Mesenchymal stem cell (in vitro differentiated cells and primary cell): Measurements from ENCODE around the gene TTC13.
"Not testable (repeated sequence)": the region's sequence is repeated elsewhere in the genome, so short reads cannot be mapped to it uniquely, and the experiment has no call there.

Experiments used
- DNase-seq: peaks from one replicate; pipeline ENCODE4 v3.0.0-alpha.2; 2013
- H2AFZ ChIP-seq: one replicate; pipeline ENCODE4 v1.6.1; 2013; ENCODE audit warnings: low read depth, mild to moderate bottlenecking, control low read depth, inconsistent platforms, low read length, moderate library complexity
- H2AK5ac ChIP-seq: 2 replicates; pipeline ENCODE4 v1.6.1; 2013; ENCODE audit warnings: low read length, moderate library complexity, mild to moderate bottlenecking, inconsistent platforms; ENCODE audit not compliant: severe bottlenecking
- H2BK120ac ChIP-seq: one replicate; pipeline ENCODE4 v1.6.1; 2013; ENCODE audit warnings: low read depth, mild to moderate bottlenecking, inconsistent platforms, low read length, moderate library complexity
- H2BK12ac ChIP-seq, 2 experiments: one replicate each; pipeline ENCODE4 v1.6.1; 2013; ENCODE audit warnings: inconsistent platforms in 2 of 2, low read length in 2 of 2, mild to moderate bottlenecking in 2 of 2, moderate library complexity in 2 of 2, control low read depth in 1 of 2
- H2BK15ac ChIP-seq: one replicate; pipeline ENCODE4 v1.6.1; 2013; ENCODE audit warnings: mild to moderate bottlenecking, low read depth, inconsistent platforms; ENCODE audit not compliant: poor library complexity, severe bottlenecking
- H2BK5ac ChIP-seq: 2 replicates; pipeline ENCODE4 v1.6.1; 2013; ENCODE audit warnings: low read depth, mild to moderate bottlenecking, low read length, control low read depth, inconsistent platforms; ENCODE audit not compliant: poor library complexity, severe bottlenecking
- H3K14ac ChIP-seq, 2 experiments: one replicate each; pipeline ENCODE4 v1.6.1; 2013; ENCODE audit warnings: inconsistent platforms in 2 of 2, low read length in 2 of 2, control low read depth in 1 of 2, mild to moderate bottlenecking in 1 of 2, moderate library complexity in 1 of 2
- H3K18ac ChIP-seq, 2 experiments: one replicate each; pipeline ENCODE4 v1.6.1; 2013; ENCODE audit warnings: inconsistent platforms in 2 of 2, low read length in 2 of 2, control low read depth in 1 of 2, low read depth in 1 of 2, mild to moderate bottlenecking in 1 of 2
- H3K23ac ChIP-seq, 2 experiments: one replicate each; pipeline ENCODE4 v1.6.1; 2013; ENCODE audit warnings: inconsistent platforms in 2 of 2, low read length in 2 of 2, mild to moderate bottlenecking in 2 of 2, moderate library complexity in 2 of 2, control low read depth in 1 of 2
- H3K27ac ChIP-seq: 2 replicates; pipeline ENCODE4 v1.5.1; 2013; ENCODE audit warnings: mild to moderate bottlenecking, moderate library complexity, low read length, control low read depth, inconsistent platforms; ENCODE audit not compliant: poor library complexity, severe bottlenecking
- H3K27me3 ChIP-seq, 2 experiments: 2 replicates each; pipeline versions ENCODE4 v1.6.1 to v1.7.0; 2013; ENCODE audit warnings: low read length in 2 of 2, mild to moderate bottlenecking in 2 of 2, moderate library complexity in 2 of 2, control low read depth in 1 of 2, inconsistent platforms in 1 of 2; ENCODE audit not compliant: control insufficient read depth in 1 of 2, insufficient read depth in 1 of 2
- H3K36me3 ChIP-seq, 2 experiments: 2 replicates each; pipeline versions ENCODE4 v1.6.1 to v1.7.0; 2013; ENCODE audit warnings: low read length in 2 of 2, control low read depth in 1 of 2, inconsistent platforms in 1 of 2, low read depth in 1 of 2, mild to moderate bottlenecking in 1 of 2; ENCODE audit not compliant: insufficient read depth in 2 of 2, control insufficient read depth in 1 of 2
- H3K4ac ChIP-seq, 2 experiments: one replicate each; pipeline ENCODE4 v1.6.1; 2013; ENCODE audit warnings: inconsistent platforms in 2 of 2, low read length in 2 of 2, mild to moderate bottlenecking in 2 of 2, moderate library complexity in 2 of 2, control low read depth in 1 of 2, low read depth in 1 of 2
- H3K4me1 ChIP-seq: 2 replicates; pipeline ENCODE4 v1.6.1; 2013; ENCODE audit warnings: low read depth, low read length, control low read depth; ENCODE audit not compliant: control insufficient read depth, insufficient read depth
- H3K4me2 ChIP-seq: 2 replicates; pipeline ENCODE4 v1.6.1; 2013; ENCODE audit warnings: low read length, mild to moderate bottlenecking, inconsistent platforms; ENCODE audit not compliant: poor library complexity, severe bottlenecking
- H3K4me3 ChIP-seq, 2 experiments: 2 replicates each; pipeline versions ENCODE4 v1.5.1 to v1.7.0; 2013; ENCODE audit warnings: low read length in 2 of 2, mild to moderate bottlenecking in 2 of 2, control low read depth in 1 of 2, low read depth in 1 of 2; ENCODE audit not compliant: insufficient read depth in 1 of 2
- H3K79me1 ChIP-seq: replicated peaks from 2 replicates; pipeline ENCODE4 v1.6.1; 2013; ENCODE audit warnings: mild to moderate bottlenecking, control low read depth, low read length, inconsistent platforms; ENCODE audit not compliant: poor library complexity, severe bottlenecking
- H3K9ac ChIP-seq: 2 replicates; pipeline ENCODE4 v1.7.0; 2013; ENCODE audit warnings: mild to moderate bottlenecking, low read length, moderate library complexity
- H3K9me3 ChIP-seq: 2 replicates; pipeline ENCODE4 v1.7.0; 2013; ENCODE audit warnings: mild to moderate bottlenecking, low read length; ENCODE audit not compliant: control insufficient read depth
- H4K8ac ChIP-seq: one replicate; pipeline ENCODE4 v1.6.1; 2013; ENCODE audit warnings: inconsistent platforms, mild to moderate bottlenecking, low read length, moderate library complexity
- H4K91ac ChIP-seq: one replicate; pipeline ENCODE4 v1.6.1; 2013; ENCODE audit warnings: mild to moderate bottlenecking, low read length, inconsistent platforms
- WGBS: methylation state at CpG from one replicate; pipeline ENCODE4 v1.1.7; 2013; ENCODE audit warnings: mixed read lengths; 5-methylcytosine and 5-hydroxymethylcytosine counted together

Gene TTC13

GRCh38 chr1:230985711-230986110, 7.0 kb upstream of the TTC13 start:
- no peak overlapping the region for H3K14ac ChIP-seq
- H4K91ac ChIP-seq: no peak overlapping the region
- H3K27ac ChIP-seq: no peak overlapping the region
- no peak overlapping the region for H2BK120ac ChIP-seq
- DNase-seq: no peak
- peaks cover 14% of the 10 kb centered on the region for H3K4me1 ChIP-seq
- H3K79me1 ChIP-seq: peaks cover 17% of the 10 kb centered on the region
- no peak overlapping the region for H3K4me2 ChIP-seq
- no peak overlapping the region for H2BK12ac ChIP-seq
- no peak overlapping the region for H4K8ac ChIP-seq
- no peak overlapping the region for H3K23ac ChIP-seq
- no peak overlapping the region for H2BK15ac ChIP-seq
- no peak overlapping the region for H3K4me3 ChIP-seq
- no peak overlapping the region for H2BK5ac ChIP-seq
- no peak overlapping the region for H2AFZ ChIP-seq
- no peak overlapping the region for H3K18ac ChIP-seq
- H3K36me3 ChIP-seq: peaks cover 0 to 36% of the 10 kb centered on the region in 2 experiments
- H3K4ac ChIP-seq: no peak overlapping the region
- no peak overlapping the region for H3K9ac ChIP-seq
- no peak overlapping the region for H2AK5ac ChIP-seq
- H3K9me3 ChIP-seq: no peaks in the 10 kb centered on the region
- 98% methylated on average over 6 of the region's 6 CpGs for WGBS
- H3K27me3 ChIP-seq: no peaks in the 10 kb centered on the region

- not testable (repeated sequence) for H3K23ac ChIP-seq, H2BK5ac ChIP-seq, H2AFZ ChIP-seq, H2BK15ac ChIP-seq, H3K27me3 ChIP-seq, H3K18ac ChIP-seq, H3K4me3 ChIP-seq, H3K4me2 ChIP-seq, H2BK12ac ChIP-seq, H4K8ac ChIP-seq, H3K14ac ChIP-seq, H3K9ac ChIP-seq, H3K4ac ChIP-seq, H2AK5ac ChIP-seq, H4K91ac ChIP-seq, H3K9me3 ChIP-seq, H3K27ac ChIP-seq, H2BK120ac ChIP-seq, DNase-seq
- peaks cover 11% of the 10 kb centered on the region for H3K4me1 ChIP-seq
- peaks cover 17% of the 10 kb centered on the region for H3K79me1 ChIP-seq
- WGBS: 61% methylated on average over 9 of the region's 10 CpGs
- peaks cover 0 to 28% of the 10 kb centered on the region in 2 experiments for H3K36me3 ChIP-seq
These were observed 6.2 kb upstream of the TTC13 start for GRCh38 chr1:230984622-230985515.

GRCh38 chr1:230983811-230984210, 5.2 kb upstream of the TTC13 start:
- no peak overlapping the region for H3K4me2 ChIP-seq
- no peaks in the 10 kb centered on the region for H3K27me3 ChIP-seq
- no peak overlapping the region for H4K91ac ChIP-seq
- no peaks in the 10 kb centered on the region for H3K9me3 ChIP-seq
- no peak overlapping the region for H2BK12ac ChIP-seq
- peaks cover 0 to 23% of the 10 kb centered on the region in 2 experiments for H3K36me3 ChIP-seq
- H3K4me1 ChIP-seq: peaks cover 11% of the 10 kb centered on the region
- no peak overlapping the region for H3K4me3 ChIP-seq
- no peak overlapping the region for H3K18ac ChIP-seq
- no peak overlapping the region for H3K9ac ChIP-seq
- no peak overlapping the region for H3K27ac ChIP-seq
- no peak overlapping the region for H3K23ac ChIP-seq
- no peak overlapping the region for H2BK120ac ChIP-seq
- no peak overlapping the region for H3K4ac ChIP-seq
- H2BK15ac ChIP-seq: no peak overlapping the region
- no peak for DNase-seq
- peaks cover 20% of the 10 kb centered on the region for H3K79me1 ChIP-seq
- H4K8ac ChIP-seq: no peak overlapping the region
- 98% methylated on average over 4 of the region's 5 CpGs for WGBS
- H2AFZ ChIP-seq: no peak overlapping the region
- no peak overlapping the region for H2BK5ac ChIP-seq
- H3K14ac ChIP-seq: no peak overlapping the region
- no peak overlapping the region for H2AK5ac ChIP-seq

GRCh38 chr1:230982696-230983095, 4.0 kb upstream of the TTC13 start:
- Histone ChIP-seq H2AK5ac (no peak overlapping the region), H3K4me3 (no peak overlapping the region), H3K4me1 (peaks cover 12% of the 10 kb centered on the region), H4K8ac (no peak overlapping the region), H2BK12ac (no peak overlapping the region), H3K27me3 (no peaks in the 10 kb centered on the region), H3K36me3 (peaks cover 0 to 17% of the 10 kb centered on the region in 2 experiments), H3K9me3 (no peaks in the 10 kb centered on the region), H3K9ac (no peak overlapping the region), H2BK15ac (no peak overlapping the region), H2BK5ac (no peak overlapping the region), H3K79me1 (peaks cover 21% of the 10 kb centered on the region), H3K4ac (no peak overlapping the region), H2BK120ac (no peak overlapping the region), H4K91ac (no peak overlapping the region), H3K18ac (no peak overlapping the region), H3K4me2 (no peak overlapping the region), H3K14ac (no peak overlapping the region), H2AFZ (no peak overlapping the region), H3K23ac (no peak overlapping the region), H3K27ac (no peak overlapping the region)
- 83% methylated on average over 4 of the region's 4 CpGs for WGBS
- peak; percentile 58 for DNase-seq
